ENCODE measurements around the gene CALML5.

CALML5 gene

GRCh38 chr10:5532618-5533097, 33.3 kb upstream of the CALML5 start:
- no peak for DNase-seq

DNA sequence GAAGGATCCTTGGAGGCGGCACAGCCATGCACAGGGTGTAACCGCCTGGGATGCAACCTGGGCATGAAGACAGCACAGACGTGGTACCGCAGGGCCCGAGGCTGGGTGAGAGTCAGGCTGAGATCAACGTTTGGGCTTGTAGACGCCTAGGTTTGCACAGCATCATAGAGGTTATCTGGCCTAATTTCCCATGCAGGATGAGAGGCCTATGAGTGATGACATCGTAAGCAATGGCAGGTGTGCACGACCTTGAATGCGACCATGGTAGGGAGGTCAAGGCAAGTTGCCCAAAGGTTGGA, 32.9 kb upstream of the CALML5 start:
- DNase-seq = no peak

GRCh38 chr10:5531558-5532306, 32.4 kb upstream of the CALML5 start:
- DNase-seq = no peak

GRCh38 chr10:5530846-5531557, 31.6 kb upstream of the CALML5 start:
- no peak for DNase-seq

DNA sequence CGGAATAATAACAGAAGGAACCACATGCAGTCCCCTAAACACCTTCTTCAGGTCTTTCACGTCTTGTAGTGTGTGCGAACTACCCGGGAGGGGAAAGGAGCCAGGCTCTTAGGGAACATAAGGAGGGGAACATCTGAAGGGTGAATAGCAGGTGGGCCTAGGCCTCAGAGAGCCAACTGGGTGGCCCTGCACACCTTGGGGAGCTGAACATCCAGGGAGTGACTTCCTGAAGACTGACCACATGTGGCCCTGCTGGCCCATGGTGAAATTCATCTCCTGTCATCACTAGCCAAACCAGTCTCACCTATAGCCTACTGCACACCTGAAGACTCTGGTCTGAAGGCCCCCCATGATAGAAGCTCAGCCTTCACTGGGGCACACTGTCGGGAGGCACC, 31.0 kb upstream of the CALML5 start:
- no peak for DNase-seq

DNA sequence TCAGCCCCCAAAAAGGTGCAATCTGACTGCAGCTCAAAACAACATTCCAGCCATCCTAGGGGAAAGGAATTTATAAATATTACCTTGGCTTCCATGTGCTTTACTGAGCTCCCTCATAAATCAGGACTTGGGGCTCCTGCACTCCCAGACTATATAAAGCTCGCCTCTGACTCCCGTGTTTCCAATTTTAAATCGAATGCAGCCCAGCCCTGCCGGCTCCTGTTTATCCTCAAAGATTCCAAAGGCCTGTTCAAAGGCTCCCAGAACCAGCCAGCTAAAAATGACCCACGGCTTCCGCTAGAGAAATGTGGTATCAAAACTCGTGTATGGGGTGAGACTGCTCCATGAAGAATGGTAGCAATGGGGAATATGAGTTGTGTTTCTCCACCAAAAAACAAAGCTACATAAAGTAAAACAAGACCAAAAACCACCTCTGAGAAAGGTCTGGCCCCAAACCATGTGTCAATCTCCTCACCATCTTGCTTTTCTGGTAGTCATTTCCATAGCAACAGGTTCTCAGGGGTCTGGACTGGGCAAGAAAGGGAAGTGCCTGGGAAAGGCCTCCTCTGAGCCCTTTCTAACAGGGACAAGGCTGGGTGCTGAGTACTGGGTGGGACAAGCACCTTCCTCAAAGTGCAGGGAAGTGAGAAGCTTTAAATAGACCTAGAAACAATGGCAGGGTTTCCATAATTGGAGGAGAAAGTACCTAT, 30.5 kb upstream of the CALML5 start:
- no peak for DNase-seq

GRCh38 chr10:5528989-5529701, 29.8 kb upstream of the CALML5 start:
- no peak for DNase-seq

DNA sequence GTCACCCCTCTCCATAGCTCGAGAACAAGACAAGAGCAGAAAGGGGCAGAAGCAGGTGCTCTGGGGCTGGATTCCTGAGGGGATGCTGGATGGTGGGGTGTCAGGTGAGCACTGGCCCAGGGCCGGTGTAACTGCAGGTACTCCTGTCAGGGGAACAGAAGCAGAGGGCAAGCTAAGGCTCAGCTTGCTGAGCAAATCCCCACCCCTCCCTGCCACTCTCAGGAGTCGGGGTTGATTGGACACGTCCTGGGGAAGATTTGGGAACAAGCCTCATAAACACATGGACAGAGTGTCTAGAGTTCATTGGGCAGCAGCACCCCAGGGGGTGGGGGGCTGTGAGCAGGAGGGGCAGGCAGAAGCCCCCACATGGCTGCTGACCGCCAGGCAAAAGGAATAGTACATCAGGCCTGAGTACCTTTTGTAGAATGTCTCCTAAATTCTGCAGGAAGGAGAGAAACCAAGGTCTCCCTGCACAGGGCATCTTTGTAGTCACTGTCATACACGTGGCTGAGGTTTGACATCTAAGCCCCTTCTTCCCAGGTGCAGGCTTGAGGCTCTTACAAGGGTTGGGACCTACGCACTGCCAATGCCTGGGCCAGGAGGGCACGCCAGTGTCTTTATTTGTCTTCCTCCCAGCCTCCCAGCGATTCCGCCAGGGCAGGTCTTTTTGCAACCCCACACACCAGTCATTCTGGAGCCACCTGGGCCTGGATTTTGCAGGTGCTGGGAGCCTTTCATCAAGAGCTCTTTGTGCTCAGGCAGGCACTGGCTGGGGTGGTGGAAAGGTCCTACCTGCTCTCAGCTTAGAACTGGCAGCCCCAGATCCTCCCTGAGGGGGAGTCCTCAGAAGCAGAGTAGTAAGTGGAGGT, 28.2 kb upstream of the CALML5 start:
- DNase-seq = no peak

DNA sequence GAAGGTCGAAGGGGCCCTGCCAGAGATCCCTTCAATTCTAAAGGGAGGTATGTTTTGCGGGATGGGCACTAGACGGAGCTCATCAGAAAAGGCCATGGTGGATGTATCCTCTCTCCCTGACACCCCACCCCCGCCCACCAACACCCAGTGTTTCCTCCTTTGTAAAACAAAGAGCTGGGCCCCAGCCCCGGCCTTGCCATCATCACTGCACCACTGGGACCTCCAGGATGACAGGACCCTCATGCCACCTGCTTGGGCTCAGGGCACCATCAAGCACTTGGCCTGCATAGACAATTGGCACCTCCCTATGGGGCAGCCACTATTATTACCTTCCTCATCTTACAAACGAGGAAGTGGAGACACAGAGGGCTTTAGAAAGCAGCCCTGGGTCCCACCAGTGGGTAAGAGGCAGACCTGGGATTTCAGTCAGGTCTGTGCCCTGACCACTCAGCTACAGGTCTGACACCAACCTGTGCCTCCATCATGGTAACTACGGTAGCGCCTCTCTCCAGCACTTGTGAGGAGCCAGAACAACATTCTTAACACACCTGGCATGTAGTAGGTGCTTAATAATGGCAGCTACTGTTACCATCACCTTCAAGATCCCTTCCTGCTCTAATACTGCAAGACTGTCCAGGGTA, 27.4 kb upstream of the CALML5 start:
- DNase-seq = no peak

GRCh38 chr10:5525561-5526341, 26.4 kb upstream of the CALML5 start:
- no peak for DNase-seq

- DNase-seq = no peak
Measured at GRCh38 chr10:5524641-5525560, 25.5 kb upstream of the CALML5 start, which contains the start of gene CALML3. TSS of gene CALML3 (plus strand) at chr10:5524961. CDS start at chr10:5525086, 125 bp downstream.

DNA sequence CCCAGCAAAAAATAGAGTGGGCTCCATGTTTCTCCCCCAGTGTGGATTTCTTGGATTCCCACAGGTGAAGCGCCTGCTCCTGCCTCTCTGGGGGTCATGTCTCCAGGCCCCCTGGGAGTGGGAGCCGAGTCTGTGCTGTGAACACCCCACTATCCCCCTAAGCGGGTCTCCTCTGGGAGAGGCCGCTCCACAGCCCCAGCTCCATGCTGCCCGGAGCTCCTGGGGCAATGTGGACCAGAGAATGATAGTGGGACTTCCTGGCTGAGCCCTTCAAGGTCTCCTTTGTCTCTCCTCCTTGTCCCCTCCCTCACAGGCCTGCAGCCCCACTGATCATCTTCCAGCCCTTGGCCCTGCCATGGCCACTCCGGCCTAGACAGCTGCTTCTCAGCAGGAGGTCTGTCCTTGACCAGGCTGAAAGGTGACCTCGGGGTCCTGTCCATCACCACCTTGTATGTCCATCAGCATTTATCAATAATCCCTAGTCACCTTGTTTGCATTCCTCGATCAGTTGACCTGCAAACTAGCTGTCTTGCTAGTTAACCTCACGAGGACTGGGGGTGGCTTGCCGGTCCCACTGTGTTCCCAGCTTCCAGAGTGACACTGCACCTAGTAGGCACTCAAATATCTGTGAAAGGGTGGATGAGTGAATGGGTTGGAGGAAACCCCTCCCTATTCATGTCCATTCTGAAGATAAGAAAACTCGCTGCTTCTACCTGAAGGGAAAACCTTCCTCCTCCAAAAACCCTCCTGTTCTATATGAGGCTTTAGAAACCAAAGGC, 24.6 kb upstream of the CALML5 start:
- no peak for DNase-seq

GRCh38 chr10:5522913-5523560, 23.7 kb upstream of the CALML5 start:
- DNase-seq = no peak

GRCh38 chr10:5519054-5519453, 19.7 kb upstream of the CALML5 start:
- DNase-seq = no peak

GRCh38 chr10:5518143-5518542, 18.8 kb upstream of the CALML5 start:
- DNase-seq = no peak

DNA sequence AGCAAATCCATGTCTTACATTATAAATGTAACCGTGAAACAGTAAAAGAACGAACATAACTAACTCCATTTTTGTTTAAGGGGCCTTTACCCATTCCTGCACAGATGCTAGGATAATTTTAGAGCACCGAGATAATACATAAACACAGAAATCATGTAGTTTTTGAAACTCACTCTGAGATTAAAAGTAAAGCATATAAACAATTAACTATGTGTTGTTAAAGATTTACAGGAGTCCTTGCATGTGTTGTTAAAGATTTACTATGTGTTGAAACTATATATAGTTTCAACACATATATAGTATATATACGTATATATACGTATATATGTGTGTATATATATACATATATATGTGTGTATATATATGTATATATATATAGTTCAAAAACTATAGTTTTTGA, 18.2 kb upstream of the CALML5 start:
- DNase-seq = no peak

DNA sequence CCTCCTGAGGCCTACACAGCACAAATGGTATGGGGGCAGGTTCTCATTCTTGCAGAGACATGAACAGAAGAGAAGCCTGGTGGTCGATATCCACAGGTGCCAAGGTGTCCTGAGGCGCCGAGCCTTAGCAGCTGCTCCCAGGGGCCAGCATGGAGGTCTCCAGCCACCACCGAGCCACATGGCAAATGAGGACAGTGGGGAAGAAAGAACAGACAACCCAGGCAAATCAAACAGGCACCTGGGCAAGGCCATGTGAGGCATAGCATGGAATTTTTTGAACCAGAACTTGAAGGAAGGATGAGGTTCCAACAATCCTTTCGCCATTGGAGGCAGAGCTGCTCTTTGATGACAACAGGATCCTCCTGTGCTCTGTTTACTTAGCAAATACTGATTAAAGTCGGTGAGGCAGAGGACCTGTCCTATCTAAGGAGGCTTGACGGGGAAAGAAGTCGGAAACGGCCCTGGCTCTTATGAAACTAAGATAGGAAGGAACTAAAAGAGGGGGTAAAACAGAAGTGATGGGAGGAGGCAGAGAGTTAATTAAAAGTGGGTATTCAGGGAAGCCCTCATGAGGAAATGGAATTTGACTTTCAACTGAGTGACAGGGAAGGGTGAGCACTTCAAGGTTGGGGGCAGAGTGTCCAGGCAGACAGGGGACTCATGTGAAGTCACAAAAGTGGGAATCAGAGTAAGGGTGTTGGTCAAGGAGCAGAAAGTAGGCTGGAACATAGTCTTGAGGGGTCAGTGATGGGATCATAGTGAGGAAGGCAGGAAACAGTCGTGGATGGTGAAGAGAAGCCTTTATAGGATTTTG, 16.8 kb upstream of the CALML5 start:
- DNase-seq = no peak

Data from CD4-positive, alpha-beta T cell treated with Interleukin-10 for 1 hour (primary cell).